ENCODE measurements around the gene IQSEC2.
A peak's percentile ranks its signal among the peaks of the same experiment; 100 is the strongest.

Gene IQSEC2

GRCh38 chrX:53256446-53257041 is 24.8 kb downstream of the IQSEC2 start:
- Histone ChIP-seq H3K4me1 (ENCODE audit: control insufficient read depth, insufficient read depth, low read length) (no peaks in the 10 kb centered on the region), H3K27ac (ENCODE audit: extremely low read depth, low read depth, low read length) (no peak overlapping the region), H3K36me3 (ENCODE audit: control insufficient read depth in 2 of 2, insufficient read depth in 1 of 2, low read length in 2 of 2) (peaks cover 0 to 4% of the 10 kb centered on the region in 2 experiments; a peak in 2 of 3 replicates), H3K9me3 (ENCODE audit: control insufficient read depth, insufficient read depth, low read depth, low read length) (no peaks in the 10 kb centered on the region), H3K4me3 (ENCODE audit: low read depth, low read length) (no peak overlapping the region)
- ChIA-PET POLR2A (interaction anchor here (0.7 kb wide), 1 partner anchor 43 kb away, joined by 3 read pairs; no protein-coding TSS in a partner anchor), CTCF (interaction anchor here (0.8 to 2.6 kb wide), 5 partner anchors 12 to 28 kb away, joined by 3 to 11 read pairs (median 3); partner anchors contain the start of gene IQSEC2)
- TF ChIP-seq GLIS1 (tag by site-specific recombination; IDR thresholded peaks at IDR 0.05) (peak; percentile 78), ZNF366 (tag by site-specific recombination; conservative IDR thresholded peaks at IDR 0.05) (no peak), ZIC2 (tag by site-specific recombination; IDR thresholded peaks at IDR 0.05) (peak; percentile 89)

- Histone ChIP-seq H3K9me3 (ENCODE audit: control insufficient read depth, insufficient read depth, low read depth, low read length) (no peaks in the 10 kb centered on the region), H3K36me3 (ENCODE audit: control insufficient read depth in 2 of 2, insufficient read depth in 1 of 2, low read length in 2 of 2) (peaks cover 0 to 6% of the 10 kb centered on the region in 2 experiments; a peak in 2 of 3 replicates), H3K4me1 (ENCODE audit: control insufficient read depth, insufficient read depth, low read length) (no peaks in the 10 kb centered on the region), H3K27ac (ENCODE audit: extremely low read depth, low read depth, low read length) (no peak overlapping the region), H3K4me3 (ENCODE audit: low read depth, low read length) (no peak overlapping the region)
- POLR2A ChIA-PET = interaction anchor here (1.0 kb wide), 1 partner anchor 19 kb away, joined by 3 read pairs; no protein-coding TSS in a partner anchor
- TF ChIP-seq ZBTB8A (tag by site-specific recombination; IDR thresholded peaks at IDR 0.05) (no peak), ZIC2 (tag by site-specific recombination; IDR thresholded peaks at IDR 0.05) (peak; percentile 98), GLIS1 (tag by site-specific recombination; IDR thresholded peaks at IDR 0.05) (peak; percentile 99), ZNF23 (tag by site-specific recombination; IDR thresholded peaks at IDR 0.05; ENCODE audit: borderline replicate concordance) (no peak), GLIS2 (tag by site-specific recombination; IDR thresholded peaks at IDR 0.05) (peak; percentile 35; the same call in 1 of the 2 replicates)
- CTCF ChIA-PET = interaction anchor here (0.6 to 2.0 kb wide), 7 partner anchors 11 to 59 kb away, joined by 3 to 8 read pairs (median 3); partner anchors contain the start of gene IQSEC2
Observed at GRCh38 chrX:53255738-53256191, 25.6 kb downstream of the IQSEC2 start.

DNA sequence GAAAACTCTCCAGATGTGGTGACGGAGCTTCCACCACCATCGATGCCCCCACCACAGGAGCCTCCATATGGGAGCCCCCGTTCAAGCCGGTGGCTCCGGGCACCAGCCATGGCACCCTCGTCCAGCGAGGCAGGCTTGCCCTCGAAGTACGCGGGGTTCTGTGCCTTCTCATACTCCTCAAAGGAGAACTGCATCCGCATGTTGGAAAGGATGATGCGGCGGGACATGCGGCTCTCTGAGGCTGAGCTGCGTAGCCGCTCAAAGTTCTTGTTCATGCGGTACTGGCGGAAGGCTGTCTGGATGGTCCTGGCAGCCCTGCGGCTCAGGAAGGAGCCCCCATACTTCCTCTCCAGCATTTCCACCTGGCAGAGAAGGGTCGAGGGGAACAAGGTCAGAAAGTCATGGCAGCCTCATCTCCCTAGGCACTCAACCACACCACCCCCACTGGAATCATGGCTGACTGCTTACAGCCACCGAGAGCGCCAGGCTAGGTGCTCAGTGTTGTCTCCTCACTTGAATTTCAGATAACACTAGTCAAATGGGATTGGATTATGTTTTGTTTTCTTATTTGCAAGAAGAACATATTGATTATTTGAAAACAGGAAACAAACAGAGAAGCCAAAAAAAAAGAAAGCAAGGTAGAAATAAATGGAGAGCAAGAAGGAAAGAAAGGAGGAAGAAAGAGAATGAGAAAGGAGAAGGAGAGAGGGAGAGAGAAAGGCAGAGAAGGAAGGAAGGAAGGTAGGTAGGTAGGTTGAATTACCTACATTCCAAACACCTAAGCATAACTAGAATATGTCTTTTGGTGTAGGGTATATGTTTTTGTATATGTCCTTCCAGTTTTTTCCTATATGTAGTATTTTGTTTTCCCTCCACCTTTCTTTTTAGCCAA is 26.6 kb downstream of the IQSEC2 start:
- Histone ChIP-seq H3K27ac (ENCODE audit: extremely low read depth, low read depth, low read length) (no peak overlapping the region), H3K4me1 (ENCODE audit: control insufficient read depth, insufficient read depth, low read length) (no peaks in the 10 kb centered on the region), H3K9me3 (ENCODE audit: control insufficient read depth, insufficient read depth, low read depth, low read length) (no peaks in the 10 kb centered on the region), H3K36me3 (ENCODE audit: control insufficient read depth in 2 of 2, insufficient read depth in 1 of 2, low read length in 2 of 2) (peaks cover 0 to 6% of the 10 kb centered on the region in 2 experiments; a peak in 2 of 3 replicates), H3K4me3 (ENCODE audit: low read depth, low read length) (no peak overlapping the region)
- ChIA-PET CTCF (interaction anchor here (0.6 to 4.0 kb wide), 8 partner anchors 10 to 60 kb away, joined by 3 to 25 read pairs (median 4); partner anchors contain the start of gene IQSEC2), POLR2A (interaction anchor here (1.0 kb wide), 1 partner anchor 20 kb away, joined by 3 read pairs; no protein-coding TSS in a partner anchor)
- no peak for TF ChIP-seq ZNF341 (tag by site-specific recombination; IDR thresholded peaks at IDR 0.05; ENCODE audit: low read depth)
- no peak for TF ChIP-seq ZNF510 (tag by site-specific recombination; IDR thresholded peaks at IDR 0.05; ENCODE audit: insufficient replicate concordance)
- TF ChIP-seq ZNF366 (tag by site-specific recombination; conservative IDR thresholded peaks at IDR 0.05) = peak; percentile 33; the same call in 1 of the 2 replicates
- no peak for TF ChIP-seq ZNF621 (tag by site-specific recombination; IDR thresholded peaks at IDR 0.05)
- TF ChIP-seq HOXC10 (CRISPR knock-in tag; IDR thresholded peaks at IDR 0.05) = no peak
- no peak for TF ChIP-seq GLIS1 (tag by site-specific recombination; IDR thresholded peaks at IDR 0.05)
- TF ChIP-seq ZNF280C (tag by site-specific recombination; IDR thresholded peaks at IDR 0.05) = no peak
- TF ChIP-seq PRDM1 (tag by site-specific recombination; IDR thresholded peaks at IDR 0.05) = peak; percentile 88
- no peak for TF ChIP-seq ZSCAN4 (tag by site-specific recombination; IDR thresholded peaks at IDR 0.05)
- TF ChIP-seq, protein P1, sequence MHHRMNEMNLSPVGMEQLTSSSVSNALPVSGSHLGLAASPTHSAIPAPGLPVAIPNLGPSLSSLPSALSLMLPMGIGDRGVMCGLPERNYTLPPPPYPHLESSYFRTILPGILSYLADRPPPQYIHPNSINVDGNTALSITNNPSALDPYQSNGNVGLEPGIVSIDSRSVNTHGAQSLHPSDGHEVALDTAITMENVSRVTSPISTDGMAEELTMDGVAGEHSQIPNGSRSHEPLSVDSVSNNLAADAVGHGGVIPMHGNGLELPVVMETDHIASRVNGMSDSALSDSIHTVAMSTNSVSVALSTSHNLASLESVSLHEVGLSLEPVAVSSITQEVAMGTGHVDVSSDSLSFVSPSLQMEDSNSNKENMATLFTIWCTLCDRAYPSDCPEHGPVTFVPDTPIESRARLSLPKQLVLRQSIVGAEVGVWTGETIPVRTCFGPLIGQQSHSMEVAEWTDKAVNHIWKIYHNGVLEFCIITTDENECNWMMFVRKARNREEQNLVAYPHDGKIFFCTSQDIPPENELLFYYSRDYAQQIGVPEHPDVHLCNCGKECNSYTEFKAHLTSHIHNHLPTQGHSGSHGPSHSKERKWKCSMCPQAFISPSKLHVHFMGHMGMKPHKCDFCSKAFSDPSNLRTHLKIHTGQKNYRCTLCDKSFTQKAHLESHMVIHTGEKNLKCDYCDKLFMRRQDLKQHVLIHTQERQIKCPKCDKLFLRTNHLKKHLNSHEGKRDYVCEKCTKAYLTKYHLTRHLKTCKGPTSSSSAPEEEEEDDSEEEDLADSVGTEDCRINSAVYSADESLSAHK (tag by site-specific recombination; IDR thresholded peaks at IDR 0.05) = no peak
- TF ChIP-seq ZNF777 (tag by site-specific recombination; IDR thresholded peaks at IDR 0.05; ENCODE audit: borderline replicate concordance) = no peak
